ENCODE measurements around the gene BRSK2. TPM values are rescaled to one million over a fixed set of nuclear protein-coding genes. Genes with fewer than 3 reads are reported as not detected.

Gene BRSK2
- total RNA-seq, 4 donors from 2014 or later: 0.23 to 0.68 TPM; not detected in 2

GRCh38 chr11:1436468-1437039 lies 46.8 kb downstream of the BRSK2 start:
- no peak overlapping the region for H3K4me3 ChIP-seq (ENCODE audit: low read depth, poor library complexity, severe bottlenecking)
- TF ChIP-seq CTCF (IDR thresholded peaks at IDR 0.05) (no peak), POLR2A (IDR thresholded peaks at IDR 0.05) (no peak)
- DNase-seq (ENCODE audit: low spot score in 2 of 2): no peak
- intact Hi-C loops (cut with DNase I; ENCODE audit: low total_unique reads): no loop called here
- WGBS, 2 donors: 5 to 19% methylated on average over 7 to 11 of the region's 13 CpGs

- TF ChIP-seq POLR2A (IDR thresholded peaks at IDR 0.05) (no peak), CTCF (IDR thresholded peaks at IDR 0.05) (no peak)
- no peak for DNase-seq (ENCODE audit: low spot score in 2 of 2)
- intact Hi-C loops (cut with DNase I; ENCODE audit: low total_unique reads): no loop called here
- WGBS, 2 donors: 30% methylated on average over 5 of the region's 6 CpGs; no CpG with 5 or more reads in 1 of the 2 donors
- no peak overlapping the region for H3K4me3 ChIP-seq (ENCODE audit: low read depth, poor library complexity, severe bottlenecking)
These were observed 47.8 kb downstream of the BRSK2 start for GRCh38 chr11:1437500-1437899.

GRCh38 chr11:1438261-1438966 lies 48.7 kb downstream of the BRSK2 start:
- intact Hi-C loops (cut with DNase I; ENCODE audit: low total_unique reads): no loop called here
- H3K4me3 ChIP-seq (ENCODE audit: low read depth, poor library complexity, severe bottlenecking): no peak overlapping the region
- TF ChIP-seq CTCF (IDR thresholded peaks at IDR 0.05): no peak
- TF ChIP-seq POLR2A (IDR thresholded peaks at IDR 0.05): no peak
- WGBS, 2 donors: 51 to 57% methylated on average over 18 to 19 of the region's 19 CpGs
- no peak for DNase-seq (ENCODE audit: low spot score in 2 of 2)

GRCh38 chr11:1438967-1439330 lies 49.2 kb downstream of the BRSK2 start:
- no peak overlapping the region for H3K4me3 ChIP-seq (ENCODE audit: low read depth, poor library complexity, severe bottlenecking)
- TF ChIP-seq POLR2A (IDR thresholded peaks at IDR 0.05): no peak
- no peak for TF ChIP-seq CTCF (IDR thresholded peaks at IDR 0.05)
- WGBS, 2 donors: 67 to 71% methylated on average over 11 of the region's 11 CpGs
- intact Hi-C loops (cut with DNase I; ENCODE audit: low total_unique reads): no loop called here
- no peak for DNase-seq (ENCODE audit: low spot score in 2 of 2)

GRCh38 chr11:1439341-1439740 lies 49.6 kb downstream of the BRSK2 start:
- intact Hi-C loops (cut with DNase I; ENCODE audit: low total_unique reads): no loop called here
- no peak for TF ChIP-seq CTCF (IDR thresholded peaks at IDR 0.05)
- no peak for TF ChIP-seq POLR2A (IDR thresholded peaks at IDR 0.05)
- no peak for DNase-seq (ENCODE audit: low spot score in 2 of 2)
- H3K4me3 ChIP-seq (ENCODE audit: low read depth, poor library complexity, severe bottlenecking): no peak overlapping the region
- 71 to 80% methylated on average over 2 to 11 of the region's 11 CpGs for WGBS, 2 donors
